Skeletal muscle cell (primary cell): ENCODE results near the gene CSNK1D.

Experiments
- DNase-seq: peaks from one replicate; pipeline ENCODE4 v3.0.0-alpha.2; 2010; ENCODE audit warnings: low read depth
- H3K4me3 ChIP-seq: 2 replicates; pipeline ENCODE4 v1.5.1; 2011; ENCODE audit warnings: low read depth, mild to moderate bottlenecking, control low read depth, low read length, moderate library complexity

The CSNK1D gene

GRCh38 chr17:82273327-82274133 lies at the start of gene CSNK1D:
CSNK1D (minus strand) TSS chr17:82273700; CDS start chr17:82273381, 319 bp downstream.
- DNase-seq: no peak
- peak within 1 kb of the TSS; percentile 78 for H3K4me3 ChIP-seq

GRCh38 chr17:82322526-82323453 lies 49.3 kb upstream of the CSNK1D start:
- DNase-seq: no peak
- no peak overlapping the region for H3K4me3 ChIP-seq

GRCh38 chr17:82321947-82322466 lies 48.5 kb upstream of the CSNK1D start:
- no peak for DNase-seq
- H3K4me3 ChIP-seq: no peak overlapping the region

GRCh38 chr17:82320956-82321927 lies 47.7 kb upstream of the CSNK1D start:
- DNase-seq: no peak
- H3K4me3 ChIP-seq: no peak overlapping the region

- H3K4me3 ChIP-seq: no peak overlapping the region
- no peak for DNase-seq
Measured at GRCh38 chr17:82320140-82320840, 46.8 kb upstream of the CSNK1D start.

GRCh38 chr17:82319619-82320062 lies 46.1 kb upstream of the CSNK1D start:
- no peak for DNase-seq
- H3K4me3 ChIP-seq: no peak overlapping the region

GRCh38 chr17:82318772-82319606 lies 45.5 kb upstream of the CSNK1D start:
- no peak for DNase-seq
- no peak overlapping the region for H3K4me3 ChIP-seq

GRCh38 chr17:82318169-82318498 lies 44.6 kb upstream of the CSNK1D start:
- H3K4me3 ChIP-seq: no peak overlapping the region
- no peak for DNase-seq

- no peak for DNase-seq
- H3K4me3 ChIP-seq: no peak within 1 kb of the TSS
Measured at GRCh38 chr17:82317394-82318168, 44.1 kb upstream of the CSNK1D start, which contains the start of gene CD7. CD7 (minus strand) TSS chr17:82317608; CDS start chr17:82317495, 113 bp downstream.

GRCh38 chr17:82316651-82317393 lies 43.3 kb upstream of the CSNK1D start:
- DNase-seq: no peak
- H3K4me3 ChIP-seq: no peak overlapping the region

- no peak overlapping the region for H3K4me3 ChIP-seq
- DNase-seq: no peak
Measured at GRCh38 chr17:82315703-82316358, 42.3 kb upstream of the CSNK1D start.

GRCh38 chr17:82314727-82315605 lies 41.5 kb upstream of the CSNK1D start:
- H3K4me3 ChIP-seq: no peak overlapping the region
- no peak for DNase-seq

GRCh38 chr17:82314012-82314726 lies 40.7 kb upstream of the CSNK1D start:
- no peak for DNase-seq
- no peak overlapping the region for H3K4me3 ChIP-seq
